Epithelial cell of proximal tubule (primary cell): ENCODE results near the gene SLC35G4. TPM values are rescaled to one million over a fixed set of nuclear protein-coding genes. Genes with fewer than 3 reads are reported as not detected.
"Not testable (repeated sequence)": the region's sequence is repeated elsewhere in the genome, so short reads cannot be mapped to it uniquely, and the experiment has no call there.

Source experiments
- DNase-seq: peaks from one replicate; pipeline ENCODE4 v3.0.0-alpha.2; 2011; ENCODE audit warnings: low read depth
- H3K4me3 ChIP-seq: 2 replicates; pipeline ENCODE4 v1.5.1; 2011; ENCODE audit warnings: low read depth, mild to moderate bottlenecking, low read length
- CTCF ChIP-seq: conservative IDR thresholded peaks from 2 replicates; pipeline ENCODE4 v1.5.1; 2012; ENCODE audit warnings: low read depth, mild to moderate bottlenecking, low read length
- total RNA-seq: library from RNA; depleted of rRNA; stranded (reverse); fragments of >200 nt; gene quantifications from 2 replicates; pipeline ENCODE4 v1.2.3, GENCODE V29; 2015

Gene SLC35G4
- total RNA-seq: not detected in 2 replicates

GRCh38 chr18:11609488-11609887 lies at the start of gene SLC35G4:
Gene SLC35G4 (plus strand): TSS chr18:11609596. CDS start chr18:11609596, 0 bp downstream.
- H3K4me3 ChIP-seq, DNase-seq: not testable (repeated sequence)

- TF ChIP-seq CTCF: no peak
- no peak overlapping the region for H3K4me3 ChIP-seq
- no peak for DNase-seq
Observed at GRCh38 chr18:11561293-11561692, 48.1 kb upstream of the SLC35G4 start.

GRCh38 chr18:11565716-11566115 lies 43.7 kb upstream of the SLC35G4 start:
- no peak overlapping the region for H3K4me3 ChIP-seq
- no peak for TF ChIP-seq CTCF
- DNase-seq: no peak

DNA sequence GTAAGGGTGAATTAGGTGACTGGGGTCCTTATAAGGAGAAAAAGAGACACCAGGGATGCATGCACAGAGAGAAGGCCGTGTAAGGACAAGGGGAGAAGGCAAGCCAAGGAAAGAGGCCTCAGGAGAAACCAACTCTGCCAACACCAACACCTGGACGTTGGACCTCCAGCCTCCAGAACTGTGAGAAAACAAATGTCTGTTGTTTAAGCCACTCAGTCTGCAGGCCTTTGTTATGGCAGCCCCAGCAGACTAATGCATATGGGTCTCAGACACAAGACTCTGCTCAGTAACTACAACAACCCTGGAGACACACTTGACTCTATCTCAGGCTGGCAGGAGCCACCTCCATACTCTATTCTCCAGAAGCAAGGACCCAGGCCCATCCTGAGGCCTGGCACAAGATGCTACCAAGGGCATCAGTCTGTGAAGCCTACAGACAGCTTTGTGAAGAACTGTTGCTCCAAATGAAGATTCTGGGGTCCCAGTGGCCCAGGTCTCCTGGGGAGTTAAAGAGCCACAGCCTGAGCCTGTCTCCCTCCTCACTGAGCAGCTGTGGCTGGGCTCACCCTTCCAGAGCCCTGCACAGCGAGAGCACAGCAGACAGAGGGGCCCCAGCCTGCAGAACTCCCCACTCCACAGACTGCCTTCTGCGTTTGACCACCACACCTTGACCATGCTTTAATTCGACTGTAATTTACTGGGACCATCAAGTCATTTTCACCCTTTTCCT lies 43.0 kb upstream of the SLC35G4 start:
- H3K4me3 ChIP-seq: no peak overlapping the region
- DNase-seq: no peak
- no peak for TF ChIP-seq CTCF

DNA sequence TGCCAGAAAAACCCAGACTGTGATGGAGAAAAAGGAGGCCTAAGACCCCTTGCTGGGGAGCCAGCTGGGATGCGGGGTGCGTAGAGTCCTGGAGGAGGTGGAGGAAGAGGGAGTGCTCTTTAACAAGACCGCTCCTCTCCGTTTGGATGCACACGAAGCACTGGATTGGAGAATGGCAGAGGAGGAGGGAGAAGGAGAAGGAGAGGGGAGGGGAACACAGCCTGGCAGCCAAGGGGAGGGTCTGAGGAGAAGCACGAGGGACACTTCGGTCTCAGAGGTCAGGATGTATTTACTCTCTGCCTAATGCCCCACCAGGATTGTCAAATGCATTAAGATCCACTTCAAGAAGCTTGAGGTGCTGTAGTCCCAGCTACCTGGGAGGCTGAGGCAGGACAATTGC lies 42.0 kb upstream of the SLC35G4 start:
- no peak for DNase-seq
- H3K4me3 ChIP-seq: no peak overlapping the region
- TF ChIP-seq CTCF: no peak

DNA sequence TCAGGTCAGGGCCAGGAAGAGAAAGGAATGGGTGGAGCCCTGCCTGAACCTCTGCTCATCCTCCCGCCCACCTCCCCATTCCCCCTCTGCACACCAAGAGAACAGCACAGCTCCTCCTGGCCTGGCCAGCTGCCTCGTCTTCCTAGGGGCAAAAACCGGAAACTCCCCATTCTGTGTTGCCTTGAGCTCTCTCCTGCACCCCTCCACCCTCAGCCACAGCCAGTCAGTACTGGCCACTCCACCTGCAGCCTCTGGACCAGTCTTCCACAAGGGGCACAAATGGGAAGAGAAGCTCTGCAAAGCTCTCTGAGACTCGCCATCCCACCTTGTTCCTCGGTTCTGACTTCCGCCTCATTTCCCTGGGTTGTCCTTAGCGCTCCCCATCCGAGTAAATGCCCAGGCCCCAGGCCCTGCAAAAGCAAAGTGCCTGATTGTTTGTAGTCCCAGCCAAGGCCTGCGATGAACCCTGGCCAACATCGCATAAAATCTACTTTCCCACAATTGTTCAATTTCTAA lies 39.3 kb upstream of the SLC35G4 start:
- no peak overlapping the region for H3K4me3 ChIP-seq
- no peak for TF ChIP-seq CTCF
- no peak for DNase-seq

DNA sequence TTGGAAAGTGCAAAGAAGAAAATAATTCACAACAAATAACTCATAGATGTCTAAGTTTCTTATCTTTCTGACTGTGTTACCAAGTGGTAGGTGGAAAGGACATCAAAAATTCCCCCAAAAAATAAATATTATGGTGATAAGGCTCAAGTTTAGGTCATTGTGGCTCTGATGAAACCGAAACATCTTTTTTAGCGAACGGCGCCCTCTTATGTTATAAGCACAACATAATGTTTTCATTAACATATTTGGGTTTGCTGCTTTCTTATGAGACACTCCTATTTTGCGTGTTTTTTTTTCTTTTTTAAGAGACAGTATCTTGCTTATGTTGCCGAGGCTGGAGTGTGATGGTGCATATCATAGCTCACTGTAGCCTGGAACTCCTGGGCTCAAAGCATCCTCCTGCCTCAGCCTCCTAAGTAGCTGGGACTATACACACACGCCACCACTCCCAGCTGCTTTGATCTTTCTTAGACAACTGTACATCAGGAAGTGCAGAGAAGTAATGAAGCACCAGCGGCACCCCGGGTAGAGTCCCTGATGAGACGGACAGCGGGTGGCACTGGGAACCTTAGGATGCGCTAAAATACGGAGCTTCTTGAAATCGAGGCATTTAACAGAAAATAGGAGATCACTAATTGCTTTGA lies 38.5 kb upstream of the SLC35G4 start:
- H3K4me3 ChIP-seq: no peak overlapping the region
- peak; percentile 22 for TF ChIP-seq CTCF
- no peak for DNase-seq
